ENCODE measurements around the gene CCM2L.

The CCM2L gene
- 0 reads per million in 4 experiments for total RNA-seq

DNA sequence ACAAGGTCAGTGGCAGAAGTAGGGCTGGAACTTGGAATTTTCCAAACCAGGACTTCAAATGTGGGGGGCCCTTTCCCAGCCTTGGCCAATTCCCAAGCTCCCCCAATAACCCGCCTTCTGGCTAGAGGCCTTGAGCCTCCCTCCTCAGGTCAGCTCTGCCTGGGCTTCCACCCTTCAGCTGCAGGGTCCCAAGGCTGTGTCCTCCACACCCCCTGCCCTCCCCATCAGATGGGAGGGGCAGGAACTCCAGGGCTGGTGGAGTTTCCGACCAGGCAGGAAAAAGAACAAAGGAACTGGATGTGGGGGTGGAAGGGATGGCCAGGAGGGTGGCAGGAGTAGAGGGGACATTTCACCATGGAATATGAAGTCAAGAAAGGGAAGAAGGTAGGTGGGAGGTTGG lies at the start of gene CCM2L:
Gene CCM2L (plus strand): TSS at position 338 of the 400 bp plus-strand sequence. CDS start 17 bp downstream, at position 355.
- DNase-seq = no peak

GRCh38 chr20:31962761-31963160 lies 47.5 kb upstream of the CCM2L start:
- DNase-seq = no peak

- no peak for DNase-seq
These were observed 46.3 kb upstream of the CCM2L start for GRCh38 chr20:31963889-31964288.

- no peak for DNase-seq
These were observed 43.1 kb upstream of the CCM2L start for GRCh38 chr20:31966991-31967655.

GRCh38 chr20:31967830-31968249 lies 42.4 kb upstream of the CCM2L start, which contains the start of gene XKR7:
Gene XKR7, plus strand, starts transcription at chr20:31968151. Its CDS starts 25 bp downstream, at chr20:31968176.
- no peak for DNase-seq

GRCh38 chr20:31968291-31969126 lies 41.7 kb upstream of the CCM2L start:
- peak; percentile 73 for DNase-seq

- DNase-seq = no peak
These were observed 40.2 kb upstream of the CCM2L start for GRCh38 chr20:31969991-31970390.

DNA sequence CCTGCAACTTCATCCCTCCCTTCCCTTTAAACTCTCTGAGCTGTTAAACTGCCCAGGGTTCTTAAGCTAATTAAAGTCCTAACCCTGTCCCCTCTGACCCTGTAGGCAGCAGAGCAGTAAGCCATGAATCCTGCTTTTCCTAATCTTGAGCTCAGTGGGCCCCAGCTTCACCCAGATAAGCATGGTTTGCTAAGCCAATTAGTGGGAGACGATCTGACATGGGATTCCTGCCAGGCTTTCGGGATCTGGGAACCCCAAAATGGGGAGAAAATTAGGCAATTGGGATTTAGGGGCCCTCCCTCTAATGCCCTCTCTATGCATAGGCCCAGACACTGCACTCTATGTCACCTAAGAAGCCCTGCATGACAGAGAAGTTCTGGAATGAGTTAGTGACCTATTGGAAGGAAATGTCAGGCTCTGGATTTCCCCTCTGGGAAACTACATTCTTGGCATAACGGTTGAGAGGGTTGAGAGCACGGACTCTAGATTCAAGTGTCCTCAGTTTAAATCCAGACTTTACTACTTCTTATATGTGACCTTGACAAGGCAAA lies 37.7 kb upstream of the CCM2L start:
- DNase-seq = no peak

- DNase-seq = no peak
These were observed 35.9 kb upstream of the CCM2L start for GRCh38 chr20:31974296-31974695.

- DNase-seq = no peak
These were observed 35.2 kb upstream of the CCM2L start for GRCh38 chr20:31974951-31975487.

- no peak for DNase-seq
These were observed 34.4 kb upstream of the CCM2L start for GRCh38 chr20:31975874-31976273.

- no peak for DNase-seq
These were observed 33.2 kb upstream of the CCM2L start for GRCh38 chr20:31977080-31977479.

GRCh38 chr20:31979713-31980426 lies 30.4 kb upstream of the CCM2L start:
- no peak for DNase-seq

DNA sequence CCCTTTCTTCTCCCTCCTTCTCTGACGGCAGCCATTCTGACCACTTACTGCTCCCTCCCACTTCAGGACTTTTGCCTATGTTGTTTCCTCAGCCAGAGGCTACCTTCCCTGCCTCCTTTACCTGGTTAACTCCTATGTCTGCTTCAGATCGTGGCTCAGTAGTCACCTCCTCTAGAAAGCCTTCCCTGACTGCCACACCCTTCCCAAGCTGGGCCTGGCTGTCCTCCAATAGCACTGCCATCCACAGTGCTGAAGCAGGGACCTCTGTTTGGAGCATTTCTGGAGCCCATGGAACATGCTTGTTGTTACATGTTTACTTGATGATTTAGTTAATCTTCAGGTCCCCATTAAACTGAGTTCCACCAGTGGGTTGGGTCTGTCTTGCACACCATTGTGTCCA lies 28.5 kb upstream of the CCM2L start:
- DNase-seq = no peak

DNA sequence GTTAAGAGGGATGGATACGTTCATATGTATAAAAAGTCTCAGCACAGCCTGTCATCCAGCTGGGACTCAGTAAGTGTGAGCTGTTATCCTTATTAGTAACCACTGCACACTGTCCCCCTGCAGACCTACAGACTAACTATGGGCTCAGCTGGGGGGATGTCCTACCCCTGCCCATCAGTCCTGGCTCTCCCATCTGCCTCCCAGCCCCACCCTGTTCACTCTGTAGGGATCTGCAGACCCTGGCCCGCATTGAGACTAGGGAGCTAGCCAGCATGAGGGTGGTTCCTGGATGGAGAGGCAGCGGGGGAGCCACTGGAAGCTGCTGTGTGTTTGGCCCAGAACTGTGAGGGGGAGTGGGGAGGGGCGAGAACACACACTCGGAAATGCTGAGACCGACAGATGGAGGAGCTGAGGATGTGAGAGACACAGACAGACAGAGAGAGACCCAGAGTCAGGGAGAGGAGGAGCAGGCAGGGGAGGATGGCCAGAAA lies 25.2 kb upstream of the CCM2L start:
- DNase-seq = no peak

GRCh38 chr20:31987744-31988143 lies 22.5 kb upstream of the CCM2L start:
- DNase-seq = no peak

GRCh38 chr20:31988430-31989015 lies 21.7 kb upstream of the CCM2L start:
- DNase-seq = no peak

- DNase-seq = no peak
These were observed 21.1 kb upstream of the CCM2L start for GRCh38 chr20:31989030-31989645.

DNA sequence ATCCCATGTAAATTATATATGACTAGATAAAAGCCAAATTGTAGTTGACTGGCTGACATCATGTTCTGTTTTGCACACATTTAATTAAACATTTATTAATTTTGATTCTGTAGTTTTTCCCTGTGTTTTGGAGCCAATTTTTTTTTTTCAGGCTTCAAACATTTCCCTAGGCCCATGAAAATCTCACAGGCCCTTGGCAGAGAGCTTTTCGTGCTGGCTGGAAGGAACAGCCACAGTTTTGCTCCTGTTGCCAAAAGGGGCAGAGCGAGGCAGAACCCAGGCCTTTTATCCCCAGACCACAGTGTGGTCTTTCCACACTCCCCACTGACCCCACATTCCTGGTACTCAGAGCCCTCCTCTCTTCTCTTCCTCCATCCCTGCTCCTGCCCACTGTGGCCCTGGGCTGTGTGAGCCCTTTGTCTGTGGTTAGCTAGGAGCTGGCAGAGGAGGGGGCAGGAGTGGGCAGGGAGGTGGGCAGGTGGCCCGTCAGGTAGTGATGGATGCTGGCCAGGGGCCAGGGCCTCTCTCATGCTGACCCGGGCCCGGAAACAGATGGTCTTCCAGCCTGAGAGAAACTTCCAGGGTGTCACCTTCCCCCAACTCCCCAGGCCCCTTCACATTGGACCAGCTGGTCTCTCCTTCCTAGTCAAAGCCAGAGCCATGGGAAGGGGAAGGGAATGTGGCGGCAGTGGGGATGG lies 19.4 kb upstream of the CCM2L start:
- no peak for DNase-seq

- DNase-seq = no peak
These were observed 18.9 kb upstream of the CCM2L start for GRCh38 chr20:31991339-31991705.

- DNase-seq = no peak
These were observed 18.2 kb upstream of the CCM2L start for GRCh38 chr20:31992086-31992485.
